Calu3 (cell line): Measurements from ENCODE around the gene SLC31A2. TPM values are rescaled to one million over a fixed set of nuclear protein-coding genes. Genes with fewer than 3 reads are reported as not detected.
"Not testable (repeated sequence)": the region's sequence is repeated elsewhere in the genome, so short reads cannot be mapped to it uniquely, and the experiment has no call there.

Experiments used
- Bru-seq: library from RNA; stranded (reverse); fragments of 400-500 nt; gene quantifications from one replicate; lab custom pipeline; 2021; lab: Mats Ljungman, UMichigan
- BruChase-seq, 2 experiments: library from RNA; stranded (reverse); fragments of 400-500 nt; gene quantifications; one replicate each; lab custom pipeline; 2021; lab: Mats Ljungman, UMichigan
- BruUV-seq: library from RNA; stranded (reverse); fragments of 400-500 nt; replicated peaks from 2 replicates; lab custom pipeline; 2021; lab: Mats Ljungman, UMichigan
- CTCF ChIA-PET: fragments of 300-600 bp; sonication (Branson Sonifier 250); formaldehyde crosslinking; loops from one replicate; lab custom pipeline; 2022; ENCODE audit warnings: antibody characterized with exemption; lab: Charles Lee
- DNase-seq: peaks from one replicate; pipeline ENCODE4 v3.0.0; 2022
- H3K27ac Mint-ChIP-seq: one replicate; pipeline ENCODE4 v1.8.0; 2022; ENCODE audit warnings: mixed read lengths; ENCODE audit not compliant: unreplicated experiment
- H3K27me3 Mint-ChIP-seq: one replicate; pipeline ENCODE4 v1.8.0; 2022; ENCODE audit warnings: mixed read lengths; ENCODE audit not compliant: unreplicated experiment
- H3K36me3 Mint-ChIP-seq: one replicate; pipeline ENCODE4 v1.8.0; 2022; ENCODE audit warnings: mild to moderate bottlenecking, moderate library complexity, mixed read lengths; ENCODE audit not compliant: insufficient read depth, unreplicated experiment
- H3K4me1 Mint-ChIP-seq: one replicate; pipeline ENCODE4 v1.8.0; 2022; ENCODE audit warnings: mild to moderate bottlenecking, low read depth, mixed read lengths; ENCODE audit not compliant: unreplicated experiment
- H3K4me3 Mint-ChIP-seq: one replicate; pipeline ENCODE4 v1.8.0; 2022; ENCODE audit warnings: mild to moderate bottlenecking, low read depth, moderate library complexity, mixed read lengths; ENCODE audit not compliant: unreplicated experiment
- H3K9me3 Mint-ChIP-seq: one replicate; pipeline ENCODE4 v1.8.0; 2022; ENCODE audit warnings: low read depth, mixed read lengths; ENCODE audit not compliant: unreplicated experiment
- CTCF ChIP-seq: fragments of 200-600 bp; IDR thresholded peaks from one replicate; pipeline ENCODE4 v1.8.0; 2022; ENCODE audit warnings: antibody characterized with exemption; ENCODE audit not compliant: unreplicated experiment
- intact Hi-C: fragments of 100-400 bp; cut with micrococcal nuclease; formaldehyde crosslinking; loops from one replicate; pipeline ENCODE4 v1.10.0; 2022; ENCODE audit not compliant: unreplicated experiment
- long read RNA-seq: library from polyadenylated mRNA; stranded (forward); transcript quantifications from one replicate; pipeline ENCODE4 v2.0.0, GENCODE V29; 2022
- total RNA-seq: library from RNA; stranded (reverse); gene quantifications from 2 replicates; pipeline ENCODE4 v1.2.3, GENCODE V29; 2022

SLC31A2 gene
- total RNA-seq (0.76 and 1.8 TPM in 2 replicates), Bru-seq, nascent RNA (percentile 25 among the genes with signal in this experiment), BruChase-seq, experiment 1, labeled RNA remaining after a 6-hour chase (percentile 24 among the genes with signal in this experiment), BruChase-seq, experiment 2, labeled RNA remaining after a 2-hour chase (percentile 26 among the genes with signal in this experiment)
- long read RNA-seq, transcript SLC31A2-201 (4 exons, 1,785 nt), result major isoform, 6 of 7 reads
- long read RNA-seq, partial matches to known transcripts, result 0 of 7 reads
- long read RNA-seq, other reads (novel, unspliced or antisense), result 1 of 7 reads

GRCh38 chr9:113150670-113151611 is at the start of gene SLC31A2:
Gene SLC31A2 (plus strand): TSS chr9:113151007. CDS start chr9:113151075, 68 bp downstream.
- peak; percentile 86 for DNase-seq
- peaks cover 39% of the 10 kb centered on the region for H3K27me3 Mint-ChIP-seq
- no TSS peak for BruUV-seq
- CTCF ChIA-PET, result interaction anchor here (0.5 to 1.1 kb wide), 3 partner anchors 10 to 147 kb away, joined by 3 read pairs; no protein-coding TSS in a partner anchor
- no peak within 1 kb of the TSS for H3K27ac Mint-ChIP-seq
- intact Hi-C loops, result no loop called here
- H3K4me1 Mint-ChIP-seq, result peaks cover 9% of the 10 kb centered on the region
- TF ChIP-seq CTCF, result peak; percentile 34
- H3K9me3 Mint-ChIP-seq, result no peaks in the 10 kb centered on the region
- peak within 1 kb of the TSS; percentile 69 for H3K4me3 Mint-ChIP-seq
- peaks cover 15% of the 10 kb centered on the region for H3K36me3 Mint-ChIP-seq

GRCh38 chr9:113105345-113105744 is 45.5 kb upstream of the SLC31A2 start:
- BruUV-seq, H3K27ac Mint-ChIP-seq, intact Hi-C loops, H3K9me3 Mint-ChIP-seq, H3K4me3 Mint-ChIP-seq, H3K4me1 Mint-ChIP-seq, H3K36me3 Mint-ChIP-seq, CTCF ChIA-PET, DNase-seq: not testable (repeated sequence)
- H3K27me3 Mint-ChIP-seq, result peaks cover 16% of the 10 kb centered on the region

GRCh38 chr9:113111065-113111951 is 39.5 kb upstream of the SLC31A2 start:
- intact Hi-C loops, result loop anchor here (5.0 kb wide), 1 partner anchor 189 kb away; no protein-coding TSS in a partner anchor
- BruUV-seq, H3K36me3 Mint-ChIP-seq, CTCF ChIA-PET, H3K27me3 Mint-ChIP-seq, H3K27ac Mint-ChIP-seq, H3K9me3 Mint-ChIP-seq, H3K4me1 Mint-ChIP-seq: not testable (repeated sequence)
- peak; percentile 1 for DNase-seq
- H3K4me3 Mint-ChIP-seq, result peak overlapping the region; percentile 52

GRCh38 chr9:113112706-113113510 is 37.9 kb upstream of the SLC31A2 start:
- CTCF ChIA-PET, result interaction anchor here (1.2 kb wide), 1 partner anchor 142 kb away, joined by 3 read pairs; no protein-coding TSS in a partner anchor
- not testable (repeated sequence) for H3K27me3 Mint-ChIP-seq, H3K4me1 Mint-ChIP-seq, H3K27ac Mint-ChIP-seq, H3K4me3 Mint-ChIP-seq, H3K9me3 Mint-ChIP-seq, BruUV-seq, H3K36me3 Mint-ChIP-seq
- peak; percentile 2 for DNase-seq
- intact Hi-C loops, result loop anchor here (5.0 kb wide), 1 partner anchor 191 kb away; no protein-coding TSS in a partner anchor

GRCh38 chr9:113118829-113119228 is 32.0 kb upstream of the SLC31A2 start:
- BruUV-seq, CTCF ChIA-PET, H3K4me3 Mint-ChIP-seq, H3K4me1 Mint-ChIP-seq, H3K27me3 Mint-ChIP-seq, H3K36me3 Mint-ChIP-seq, H3K9me3 Mint-ChIP-seq, intact Hi-C loops, DNase-seq, H3K27ac Mint-ChIP-seq: not testable (repeated sequence)
